Measurements from ENCODE around the gene AGBL4. TPM values are rescaled to one million over a fixed set of nuclear protein-coding genes. Genes with fewer than 3 reads are reported as not detected.

Gene AGBL4
- polyA plus RNA-seq, 3 donors, result 0.05 TPM; not detected in 2

DNA sequence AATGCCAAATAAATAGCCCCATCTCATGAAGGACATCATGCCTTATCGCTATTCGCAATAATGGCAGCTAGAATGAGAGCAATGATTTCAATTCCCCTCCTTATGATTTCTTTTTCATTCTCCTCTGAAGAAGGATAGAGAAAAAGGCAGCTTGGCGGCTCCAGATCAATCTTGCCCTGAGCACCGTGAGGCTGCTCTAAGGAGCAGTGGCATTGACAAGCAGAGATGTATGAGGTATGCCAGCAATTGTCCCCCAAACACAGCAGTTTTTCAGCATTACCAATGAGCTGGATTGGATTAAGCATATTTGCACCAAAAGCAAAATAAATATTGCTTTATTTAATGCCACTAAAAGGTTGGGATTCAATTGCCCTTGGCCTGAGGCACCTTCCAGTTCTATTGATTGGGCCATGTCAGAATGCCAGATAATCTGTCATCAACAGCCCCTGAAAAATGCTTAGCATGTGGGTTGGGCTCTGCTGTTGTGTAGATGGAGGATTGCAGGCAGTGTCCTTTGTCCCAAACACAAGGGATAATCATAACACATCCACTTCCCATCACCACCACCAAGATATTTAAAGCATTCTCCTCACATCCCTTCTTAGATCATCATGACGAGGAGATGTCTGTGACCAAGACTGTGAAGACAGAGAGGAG, 1382.8 kb downstream of the AGBL4 start:
- no peaks in the 10 kb centered on the region for H4K20me1 ChIP-seq (ENCODE audit: insufficient read depth, low read length)
- H3K79me2 ChIP-seq (ENCODE audit: insufficient read depth, low read length), result no peaks in the 10 kb centered on the region
- no peak overlapping the region for H3K4me3 ChIP-seq (replicated peaks in 1 of 3; ENCODE audit: low read depth in 2 of 3, low read length in 3 of 3)
- no peak for DNase-seq
- no peak overlapping the region for H3K4me3 Mint-ChIP-seq
- no peaks in the 10 kb centered on the region for H3K9me3 ChIP-seq (replicated peaks in 1 of 2; ENCODE audit: control insufficient read depth in 1 of 2, insufficient read depth in 1 of 2, low read length in 2 of 2)
- H3K36me3 ChIP-seq (replicated peaks in 1 of 2; ENCODE audit: control insufficient read depth in 1 of 2, insufficient read depth in 2 of 2, low read length in 2 of 2), result no peaks in the 10 kb centered on the region
- no peak overlapping the region for H2AFZ ChIP-seq (ENCODE audit: insufficient read depth, low read depth, low read length, poor library complexity, severe bottlenecking)
- no peaks in the 10 kb centered on the region for H3K27me3 ChIP-seq (ENCODE audit: control insufficient read depth in 2 of 2, insufficient read depth in 2 of 2, low read length in 2 of 2)
- no peak overlapping the region for H3K4me2 ChIP-seq (replicated peaks; ENCODE audit: extremely low read depth, low read length, poor library complexity, severe bottlenecking)
- 90% methylated on average over 2 of the region's 5 CpGs for WGBS (ENCODE audit: insufficient coverage)
- no peaks in the 10 kb centered on the region for H3K36me3 Mint-ChIP-seq
- H3K27me3 Mint-ChIP-seq (ENCODE audit: low read depth in 3 of 3), result peaks cover 0 to 3% (median 0%) of the 10 kb centered on the region in 3 donors
- H3K9ac ChIP-seq (ENCODE audit: insufficient read depth, low read length, poor library complexity, severe bottlenecking), result no peak overlapping the region
- H3K27ac ChIP-seq (ENCODE audit: low read depth in 1 of 2, low read length in 2 of 2), result no peak overlapping the region
- TF ChIP-seq CTCF (IDR thresholded peaks at IDR 0.05), result no peak
- H3K4me1 ChIP-seq (ENCODE audit: control insufficient read depth in 1 of 2, insufficient read depth in 2 of 2, low read length in 2 of 2), result no peaks in the 10 kb centered on the region
- H3K4me1 Mint-ChIP-seq, result no peaks in the 10 kb centered on the region
- intact Hi-C loops (cut with micrococcal nuclease), result no loop called here
- no peak overlapping the region for H3K27ac Mint-ChIP-seq
- peaks cover 0 to 4% (median 0%) of the 10 kb centered on the region in 7 donors for H3K9me3 Mint-ChIP-seq

DNA sequence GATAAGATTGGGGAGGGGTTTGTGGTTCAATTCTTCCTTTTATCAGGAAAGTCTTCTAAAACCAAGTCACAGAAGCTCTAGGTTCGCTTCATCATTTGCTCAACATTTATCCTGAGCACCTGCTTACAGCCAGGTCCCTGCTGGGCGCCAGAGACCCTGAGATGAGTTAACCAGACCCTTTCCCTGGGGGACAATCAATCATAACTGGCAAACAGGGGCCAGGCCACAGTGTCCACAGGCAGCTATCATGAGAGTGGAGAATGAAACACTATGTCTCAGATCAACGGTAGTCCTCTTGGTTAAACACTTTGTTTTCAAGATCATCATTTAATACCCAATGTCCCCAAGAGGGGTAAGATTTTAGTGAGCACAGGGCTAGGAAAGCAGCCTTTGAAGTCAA, 1393.9 kb downstream of the AGBL4 start:
- no peak overlapping the region for H3K4me2 ChIP-seq (replicated peaks; ENCODE audit: extremely low read depth, low read length, poor library complexity, severe bottlenecking)
- DNase-seq, result no peak
- no peaks in the 10 kb centered on the region for H3K79me2 ChIP-seq (ENCODE audit: insufficient read depth, low read length)
- Mint-ChIP-seq H3K9me3 (no peaks in the 10 kb centered on the region), H3K36me3 (no peaks in the 10 kb centered on the region), H3K4me1 (peaks cover 6% of the 10 kb centered on the region), H3K27me3 (ENCODE audit: low read depth in 3 of 3) (peaks cover 0 to 6% (median 3%) of the 10 kb centered on the region in 3 donors), H3K4me3 (no peak overlapping the region), H3K27ac (no peak overlapping the region)
- H4K20me1 ChIP-seq (ENCODE audit: insufficient read depth, low read length), result no peaks in the 10 kb centered on the region
- H3K4me3 ChIP-seq (replicated peaks in 1 of 3; ENCODE audit: low read depth in 2 of 3, low read length in 3 of 3), result no peak overlapping the region
- intact Hi-C loops (cut with micrococcal nuclease), result no loop called here
- no peak overlapping the region for H3K9ac ChIP-seq (ENCODE audit: insufficient read depth, low read length, poor library complexity, severe bottlenecking)
- H3K9me3 ChIP-seq (replicated peaks in 1 of 2; ENCODE audit: control insufficient read depth in 1 of 2, insufficient read depth in 1 of 2, low read length in 2 of 2), result no peaks in the 10 kb centered on the region
- no peak for TF ChIP-seq CTCF (IDR thresholded peaks at IDR 0.05)
- H3K27me3 ChIP-seq (ENCODE audit: control insufficient read depth in 2 of 2, insufficient read depth in 2 of 2, low read length in 2 of 2), result no peaks in the 10 kb centered on the region
- H2AFZ ChIP-seq (ENCODE audit: insufficient read depth, low read depth, low read length, poor library complexity, severe bottlenecking), result no peak overlapping the region
- 92% methylated on average over 2 of the region's 3 CpGs for WGBS (ENCODE audit: insufficient coverage)
- no peaks in the 10 kb centered on the region for H3K4me1 ChIP-seq (ENCODE audit: control insufficient read depth in 1 of 2, insufficient read depth in 2 of 2, low read length in 2 of 2)
- no peak overlapping the region for H3K27ac ChIP-seq (ENCODE audit: low read depth in 1 of 2, low read length in 2 of 2)
- no peaks in the 10 kb centered on the region for H3K36me3 ChIP-seq (replicated peaks in 1 of 2; ENCODE audit: control insufficient read depth in 1 of 2, insufficient read depth in 2 of 2, low read length in 2 of 2)
